K562 (cell line): ENCODE measurements around the gene MYL5. TPM values are rescaled to one million over a fixed set of nuclear protein-coding genes. Genes with fewer than 3 reads are reported as not detected.

Experiments used
- BCOR ChIP-seq: fragments of 450-650 bp; IDR thresholded peaks from 2 replicates; pipeline ENCODE4 v1.6.1; 2016
- BMI1 ChIP-seq: fragments of 150-350 bp; IDR thresholded peaks from 2 replicates; pipeline ENCODE4 v1.6.1; 2014; ENCODE audit warnings: low read length
- HDAC2 ChIP-seq: fragments of 450-650 bp; IDR thresholded peaks from 2 replicates; pipeline ENCODE4 v1.6.1; 2016; ENCODE audit warnings: mild to moderate bottlenecking
- KDM5B ChIP-seq: fragments of 200-600 bp; sonication (generic); IDR thresholded peaks from 2 replicates; pipeline ENCODE4 v1.6.1; 2012; ENCODE audit warnings: low read depth, mild to moderate bottlenecking, moderate library complexity, low read length, control low read depth, inconsistent platforms; ENCODE audit not compliant: insufficient replicate concordance
- L3MBTL2 ChIP-seq: fragments of 450-650 bp; IDR thresholded peaks from 2 replicates; pipeline ENCODE4 v1.6.1; 2016; ENCODE audit warnings: mild to moderate bottlenecking, moderate library complexity
- MECOM ChIP-seq: fragments of 250-450 bp; sonication (Bioruptor Pico); IDR thresholded peaks from 2 replicates; pipeline ENCODE4 v1.8.0; 2022; ENCODE audit warnings: inconsistent platforms
- NR2C1 ChIP-seq, 2 experiments: fragments of 450-650 bp; IDR thresholded peaks; 2 replicates each; pipeline ENCODE4 v1.6.1; 2017; ENCODE audit warnings: mild to moderate bottlenecking in 2 of 2, antibody characterized with exemption in 1 of 2, inconsistent platforms in 1 of 2, missing compliant biosample characterization in 1 of 2, missing genetic modification characterization in 1 of 2
- POLR2A ChIP-seq: fragments of 450-650 bp; conservative IDR thresholded peaks from 2 replicates; pipeline ENCODE4 v1.6.1; 2016
- POLR2G ChIP-seq: fragments of 200-400 bp; formaldehyde crosslinking; IDR thresholded peaks from 2 replicates; pipeline ENCODE4 v1.6.1; 2017; ENCODE audit warnings: low read depth, mild to moderate bottlenecking, antibody characterized with exemption, low read length, moderate library complexity
- SIN3A ChIP-seq, 2 experiments: fragments of 150-350 bp in 1 of 2; IDR thresholded peaks; 2 replicates each; pipeline ENCODE4 v1.6.1; 2011 to 2016; ENCODE audit warnings: borderline replicate concordance in 2 of 2, low read depth in 2 of 2, low read length in 2 of 2, mild to moderate bottlenecking in 2 of 2, moderate library complexity in 2 of 2; ENCODE audit not compliant: control insufficient read depth in 1 of 2
- TGIF2 ChIP-seq: sonication (generic); formaldehyde crosslinking; IDR thresholded peaks from 2 replicates; pipeline ENCODE4 v1.8.1; 2022; ENCODE audit warnings: mild to moderate bottlenecking, missing genetic modification reagents, moderate library complexity
- ZBTB7A ChIP-seq: IDR thresholded peaks from 2 replicates; pipeline ENCODE4 v1.6.1; 2011; ENCODE audit warnings: low read depth, mild to moderate bottlenecking, low read length, moderate library complexity, borderline replicate concordance; ENCODE audit not compliant: control insufficient read depth
- ZNF217 ChIP-seq: sonication (generic); formaldehyde crosslinking; IDR thresholded peaks from 2 replicates; pipeline ENCODE4 v1.8.0; 2022; ENCODE audit warnings: mild to moderate bottlenecking, missing genetic modification reagents
- ZNF232 ChIP-seq: sonication (generic); formaldehyde crosslinking; IDR thresholded peaks from 2 replicates; pipeline ENCODE4 v1.8.0; 2022; ENCODE audit warnings: mild to moderate bottlenecking, missing genetic modification reagents
- ZNF57 ChIP-seq: fragments of 450-650 bp; formaldehyde crosslinking; IDR thresholded peaks from 2 replicates; pipeline ENCODE4 v1.4.0; 2020; ENCODE audit warnings: mild to moderate bottlenecking, moderate library complexity
- polyA plus RNA-seq, 8 experiments: library from polyadenylated mRNA; depleted of rRNA in 4 of 8; stranded (reverse) in 5 of 8; unstranded in 3 of 8; fragments of >200 nt; fragmentation: Nextera tagmentation in 2 of 8; fragmentation: Illumina TruSeq in 1 of 8; extraction: Ambion mirVana in 2 of 8; extraction: Trizol in 1 of 8; gene quantifications; 2 replicates each; pipeline versions ENCODE4 v1.2.1 to v1.2.3, GENCODE V29; 2011 to 2014; ENCODE audit warnings: inconsistent platforms in 1 of 8, missing spikeins in 1 of 8
- total RNA-seq, 7 experiments: library from RNA; depleted of rRNA in 6 of 7; stranded (reverse); fragments of >200 nt in 6 of 7; fragmentation: Illumina TruSeq in 2 of 7; extraction: Trizol in 2 of 7; gene quantifications; 2 replicates each; pipeline versions ENCODE4 v1.2.1 to v1.2.3, GENCODE V29; 2011 to 2021; ENCODE audit warnings: low replicate concordance in 1 of 7
- TF ChIP-seq, protein P1 (sequence below): sonication (generic); formaldehyde crosslinking; IDR thresholded peaks from 2 replicates; pipeline ENCODE4 v1.8.0; 2022; ENCODE audit warnings: missing genetic modification reagents, mild to moderate bottlenecking, moderate library complexity, borderline replicate concordance
- TF ChIP-seq, protein P2 (sequence below): fragments of 450-650 bp; formaldehyde crosslinking; conservative IDR thresholded peaks from 2 replicates; pipeline ENCODE4 v1.4.0; 2022; ENCODE audit warnings: mild to moderate bottlenecking, missing genetic modification characterization
- TF ChIP-seq, protein P3 (sequence below), 2 experiments: IDR thresholded peaks; 2 replicates each; pipeline ENCODE4 v1.6.1; 2011; ENCODE audit warnings: borderline replicate concordance in 1 of 2, control low read depth in 1 of 2, low read depth in 1 of 2, low read length in 1 of 2, mild to moderate bottlenecking in 1 of 2, mixed read lengths in 1 of 2, moderate library complexity in 1 of 2; ENCODE audit not compliant: insufficient read depth in 1 of 2, insufficient read length in 1 of 2, poor library complexity in 1 of 2, severe bottlenecking in 1 of 2; ENCODE audit errors: extremely low read depth in 1 of 2
- TF ChIP-seq, protein P4 (sequence below): fragments of 250-450 bp; sonication (Bioruptor Pico); IDR thresholded peaks from 2 replicates; pipeline ENCODE4 v1.5.0; 2021; ENCODE audit warnings: mild to moderate bottlenecking, borderline replicate concordance

Gene MYL5
- total and polyA plus RNA-seq, 9 of the 15 experiments (the other 6 are each of a cell fraction or from before 2014, with no cell fraction given): 1.4 to 10.0 (median 4.1) TPM

DNA sequence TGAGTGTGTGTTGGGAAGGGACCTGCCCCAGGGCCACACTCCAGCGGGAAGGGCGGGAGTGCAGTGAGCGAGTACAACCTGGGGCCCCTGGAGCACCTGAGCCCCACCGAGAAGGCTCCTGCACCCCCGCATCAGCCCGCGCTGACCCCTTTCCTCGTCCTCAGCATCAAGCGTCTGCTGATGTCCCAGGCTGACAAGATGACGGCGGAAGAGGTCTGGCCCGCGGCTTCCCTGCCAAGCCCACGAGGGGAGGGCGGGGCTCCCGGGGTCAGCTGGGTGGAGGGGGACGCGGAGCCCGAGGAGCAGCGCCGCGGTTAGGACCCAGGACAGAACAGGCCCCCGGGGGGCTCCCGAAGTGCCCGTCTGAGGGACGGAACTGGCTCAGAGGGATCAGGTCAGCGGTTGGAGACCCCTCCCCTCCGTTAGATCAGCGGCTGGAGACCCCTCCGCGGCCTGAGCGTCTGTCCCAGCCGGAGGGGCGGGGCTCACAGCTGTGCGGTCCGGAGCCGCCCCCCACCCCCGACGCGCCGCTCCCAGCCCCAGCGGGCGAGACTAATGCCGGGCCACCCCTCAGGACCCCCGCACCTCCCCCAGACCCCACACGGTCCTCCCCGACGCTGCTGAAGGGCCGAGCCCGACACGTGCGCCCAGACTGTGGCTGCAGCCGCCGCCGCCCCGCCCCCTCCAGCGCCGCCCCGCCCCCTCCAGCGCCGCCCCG lies 6.7 kb downstream of the MYL5 start (continued):
- TF ChIP-seq ZBTB7A (peak; percentile 94), NR2C1 (IDR thresholded peaks at IDR 0.05) (peak; percentile 40; the same call in 1 of the 2 replicates), NR2C1 (tag; IDR thresholded peaks at IDR 0.05) (peak; percentile 34; the same call in 1 of the 2 replicates), L3MBTL2 (peak; percentile 64), POLR2A (peak; percentile 59), BMI1 (no peak), HDAC2 (peak; percentile 43; the same call in 1 of the 2 replicates), SIN3A (IDR thresholded peaks at IDR 0.05; ENCODE audit: borderline replicate concordance in 2 of 2, control insufficient read depth in 1 of 2, low read depth in 2 of 2, low read length in 2 of 2) (peak; percentile 73 to 84; a peak in 2 of 4 replicates), POLR2G (peak; percentile 72), TGIF2 (CRISPR knock-in tag) (0 out of 2 replicates have a peak, but pooled peaks have one; percentile 11), MECOM (CRISPR knock-in tag) (no peak), BCOR (no peak), ZNF217 (CRISPR knock-in tag) (no peak), ZNF232 (CRISPR knock-in tag) (no peak), ZNF57 (CRISPR knock-in tag) (no peak), KDM5B (peak; percentile 15)
- TF ChIP-seq, protein P1, sequence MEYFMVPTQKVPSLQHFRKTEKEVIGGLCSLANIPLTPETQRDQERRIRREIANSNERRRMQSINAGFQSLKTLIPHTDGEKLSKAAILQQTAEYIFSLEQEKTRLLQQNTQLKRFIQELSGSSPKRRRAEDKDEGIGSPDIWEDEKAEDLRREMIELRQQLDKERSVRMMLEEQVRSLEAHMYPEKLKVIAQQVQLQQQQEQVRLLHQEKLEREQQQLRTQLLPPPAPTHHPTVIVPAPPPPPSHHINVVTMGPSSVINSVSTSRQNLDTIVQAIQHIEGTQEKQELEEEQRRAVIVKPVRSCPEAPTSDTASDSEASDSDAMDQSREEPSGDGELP (CRISPR knock-in tag): peak; percentile 98
- TF ChIP-seq, protein P2, sequence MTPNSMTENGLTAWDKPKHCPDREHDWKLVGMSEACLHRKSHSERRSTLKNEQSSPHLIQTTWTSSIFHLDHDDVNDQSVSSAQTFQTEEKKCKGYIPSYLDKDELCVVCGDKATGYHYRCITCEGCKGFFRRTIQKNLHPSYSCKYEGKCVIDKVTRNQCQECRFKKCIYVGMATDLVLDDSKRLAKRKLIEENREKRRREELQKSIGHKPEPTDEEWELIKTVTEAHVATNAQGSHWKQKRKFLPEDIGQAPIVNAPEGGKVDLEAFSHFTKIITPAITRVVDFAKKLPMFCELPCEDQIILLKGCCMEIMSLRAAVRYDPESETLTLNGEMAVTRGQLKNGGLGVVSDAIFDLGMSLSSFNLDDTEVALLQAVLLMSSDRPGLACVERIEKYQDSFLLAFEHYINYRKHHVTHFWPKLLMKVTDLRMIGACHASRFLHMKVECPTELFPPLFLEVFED: no peak
- TF ChIP-seq, protein P3, sequence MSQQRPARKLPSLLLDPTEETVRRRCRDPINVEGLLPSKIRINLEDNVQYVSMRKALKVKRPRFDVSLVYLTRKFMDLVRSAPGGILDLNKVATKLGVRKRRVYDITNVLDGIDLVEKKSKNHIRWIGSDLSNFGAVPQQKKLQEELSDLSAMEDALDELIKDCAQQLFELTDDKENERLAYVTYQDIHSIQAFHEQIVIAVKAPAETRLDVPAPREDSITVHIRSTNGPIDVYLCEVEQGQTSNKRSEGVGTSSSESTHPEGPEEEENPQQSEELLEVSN (IDR thresholded peaks at IDR 0.05; ENCODE audit: borderline replicate concordance in 1 of 2, extremely low read depth in 1 of 2, insufficient read depth in 1 of 2, insufficient read length in 1 of 2, low read depth in 1 of 2, low read length in 1 of 2, poor library complexity in 1 of 2, severe bottlenecking in 1 of 2): peak in 1 of 2 experiments; percentile 77
- TF ChIP-seq, protein P4, sequence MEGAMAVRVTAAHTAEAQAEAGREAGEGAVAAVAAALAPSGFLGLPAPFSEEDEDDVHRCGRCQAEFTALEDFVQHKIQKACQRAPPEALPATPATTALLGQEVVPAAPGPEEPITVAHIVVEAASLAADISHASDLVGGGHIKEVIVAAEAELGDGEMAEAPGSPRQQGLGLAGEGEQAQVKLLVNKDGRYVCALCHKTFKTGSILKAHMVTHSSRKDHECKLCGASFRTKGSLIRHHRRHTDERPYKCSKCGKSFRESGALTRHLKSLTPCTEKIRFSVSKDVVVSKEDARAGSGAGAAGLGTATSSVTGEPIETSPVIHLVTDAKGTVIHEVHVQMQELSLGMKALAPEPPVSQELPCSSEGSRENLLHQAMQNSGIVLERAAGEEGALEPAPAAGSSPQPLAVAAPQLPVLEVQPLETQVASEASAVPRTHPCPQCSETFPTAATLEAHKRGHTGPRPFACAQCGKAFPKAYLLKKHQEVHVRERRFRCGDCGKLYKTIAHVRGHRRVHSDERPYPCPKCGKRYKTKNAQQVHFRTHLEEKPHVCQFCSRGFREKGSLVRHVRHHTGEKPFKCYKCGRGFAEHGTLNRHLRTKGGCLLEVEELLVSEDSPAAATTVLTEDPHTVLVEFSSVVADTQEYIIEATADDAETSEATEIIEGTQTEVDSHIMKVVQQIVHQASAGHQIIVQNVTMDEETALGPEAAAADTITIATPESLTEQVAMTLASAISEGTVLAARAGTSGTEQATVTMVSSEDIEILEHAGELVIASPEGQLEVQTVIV (CRISPR knock-in tag): no peak
